Naive thymus-derived CD8-positive, alpha-beta T cell (primary cell): ENCODE measurements around the gene PLCH2. TPM values are rescaled to one million over a fixed set of nuclear protein-coding genes. Genes with fewer than 3 reads are reported as not detected.

Source experiments
- ATAC-seq, 2 donors: fragments of 150-1000 bp; cut with Tn5 transposase in 1 of 2; sonication (Bioruptor Pico), chemical (Tn5 transposase) in 1 of 2; 1 replicate in 1 of 2; 2 replicates in 1 of 2; pipeline ENCODE4 v1.10.0; 2021; ENCODE audit warnings: mild to moderate bottlenecking in 2 of 2, moderate library complexity in 2 of 2
- POLR2A ChIA-PET: fragments of 350-600 bp; sonication (Branson Sonifier 250); formaldehyde crosslinking; loops from one replicate; lab custom pipeline; 2021; ENCODE audit warnings: antibody characterized with exemption; lab: Charles Lee
- DNase-seq, 10 donors: peaks; one replicate each; pipeline versions ENCODE4 v3.0.0 to v3.0.0-alpha.2; 2020 to 2022
- H3K27ac Mint-ChIP-seq, 10 donors: one replicate each; pipeline ENCODE4 v1.8.0; 2020 to 2022; ENCODE audit warnings: mild to moderate bottlenecking in 10 of 10, mixed read lengths in 10 of 10, moderate library complexity in 4 of 10, inconsistent platforms in 1 of 10
- H3K27me3 Mint-ChIP-seq, 5 donors: one replicate each; pipeline ENCODE4 v1.8.0; 2021 to 2022; ENCODE audit warnings: mixed read lengths in 5 of 5
- H3K36me3 Mint-ChIP-seq, 3 donors: one replicate each; pipeline ENCODE4 v1.8.0; 2020 to 2022; ENCODE audit warnings: mixed read lengths in 3 of 3, mild to moderate bottlenecking in 2 of 3, inconsistent platforms in 1 of 3
- H3K4me1 Mint-ChIP-seq, 4 donors: one replicate each; pipeline ENCODE4 v1.8.0; 2021 to 2022; ENCODE audit warnings: mixed read lengths in 4 of 4
- H3K4me3 Mint-ChIP-seq, 10 donors: one replicate each; pipeline ENCODE4 v1.8.0; 2020 to 2022; ENCODE audit warnings: mild to moderate bottlenecking in 10 of 10, mixed read lengths in 10 of 10, moderate library complexity in 6 of 10, inconsistent platforms in 1 of 10
- H3K9me3 Mint-ChIP-seq, 9 donors: one replicate each; pipeline ENCODE4 v1.8.0; 2020 to 2022; ENCODE audit warnings: mixed read lengths in 9 of 9, mild to moderate bottlenecking in 3 of 9, inconsistent platforms in 1 of 9, moderate library complexity in 1 of 9
- polyA plus RNA-seq, 3 donors: library from polyadenylated mRNA; unstranded; fragments of 300-500 nt; fragmentation: Illumina TruSeq; gene quantifications; one replicate each; pipeline ENCODE4 v1.2.3, GENCODE V29; 2021
- total RNA-seq, 8 experiments: library from RNA in 2 of 8; stranded (reverse) in 2 of 8; gene quantifications; one replicate each; pipeline ENCODE4 v1.2.3 and lab custom pipeline; 2021 to 2026

Gene PLCH2
- total and polyA plus RNA-seq, 5 experiments from 2014 or later, result 0.37 to 16.4 (median 0.52) TPM

DNA sequence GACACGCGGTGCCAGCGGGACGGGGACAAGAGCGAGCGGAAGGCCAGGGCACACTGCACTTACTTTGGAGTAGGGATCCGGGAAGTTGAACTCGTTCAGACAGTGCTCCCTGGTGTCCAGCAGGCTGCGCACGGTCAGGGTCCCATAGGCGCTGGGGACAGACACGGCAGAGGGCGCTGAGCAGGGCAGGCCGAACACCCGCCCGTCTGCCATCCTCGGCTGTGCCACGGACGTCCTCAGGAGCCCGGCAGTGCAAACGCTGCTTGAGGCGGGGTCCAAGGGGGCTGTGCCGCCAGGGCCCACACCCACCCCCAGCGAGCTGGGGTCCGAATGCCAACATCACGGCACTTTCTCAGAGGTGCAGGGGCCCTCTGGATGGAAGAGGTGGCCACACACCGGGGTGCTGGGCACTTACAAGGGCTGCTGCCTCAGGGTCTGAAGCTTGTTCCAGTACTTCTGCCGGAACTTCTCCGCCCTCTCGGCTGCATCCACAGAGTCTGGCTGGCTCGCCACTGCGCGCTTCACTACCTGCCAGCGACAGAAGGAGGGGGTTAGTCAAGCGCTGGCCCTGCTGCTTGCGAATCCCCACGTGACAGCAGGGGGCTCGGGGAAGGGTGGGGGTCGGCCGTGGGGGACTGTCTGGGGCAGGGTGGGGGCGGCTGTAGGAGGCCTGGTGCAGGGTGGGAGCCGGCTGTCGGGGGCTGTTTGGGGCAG is 38.0 kb downstream of the PLCH2 start:
- peak overlapping the region in 2 of 10 donors; percentile 43 to 73 for H3K27ac Mint-ChIP-seq
- no peak overlapping the region for H3K4me3 Mint-ChIP-seq
- DNase-seq, result no peak
- H3K4me1 Mint-ChIP-seq, result peaks cover 0 to 2% (median 0%) of the 10 kb centered on the region in 4 donors
- peaks cover 0 to 59% (median 5%) of the 10 kb centered on the region in 3 donors for H3K36me3 Mint-ChIP-seq
- POLR2A ChIA-PET, result interaction anchor here (1.1 to 1.4 kb wide), 4 partner anchors 8 to 28 kb away, joined by 3 to 5 read pairs (median 4); no protein-coding TSS in a partner anchor
- no peaks in the 10 kb centered on the region for H3K9me3 Mint-ChIP-seq
- ATAC-seq, result no peak
- H3K27me3 Mint-ChIP-seq, result no peaks in the 10 kb centered on the region

DNA sequence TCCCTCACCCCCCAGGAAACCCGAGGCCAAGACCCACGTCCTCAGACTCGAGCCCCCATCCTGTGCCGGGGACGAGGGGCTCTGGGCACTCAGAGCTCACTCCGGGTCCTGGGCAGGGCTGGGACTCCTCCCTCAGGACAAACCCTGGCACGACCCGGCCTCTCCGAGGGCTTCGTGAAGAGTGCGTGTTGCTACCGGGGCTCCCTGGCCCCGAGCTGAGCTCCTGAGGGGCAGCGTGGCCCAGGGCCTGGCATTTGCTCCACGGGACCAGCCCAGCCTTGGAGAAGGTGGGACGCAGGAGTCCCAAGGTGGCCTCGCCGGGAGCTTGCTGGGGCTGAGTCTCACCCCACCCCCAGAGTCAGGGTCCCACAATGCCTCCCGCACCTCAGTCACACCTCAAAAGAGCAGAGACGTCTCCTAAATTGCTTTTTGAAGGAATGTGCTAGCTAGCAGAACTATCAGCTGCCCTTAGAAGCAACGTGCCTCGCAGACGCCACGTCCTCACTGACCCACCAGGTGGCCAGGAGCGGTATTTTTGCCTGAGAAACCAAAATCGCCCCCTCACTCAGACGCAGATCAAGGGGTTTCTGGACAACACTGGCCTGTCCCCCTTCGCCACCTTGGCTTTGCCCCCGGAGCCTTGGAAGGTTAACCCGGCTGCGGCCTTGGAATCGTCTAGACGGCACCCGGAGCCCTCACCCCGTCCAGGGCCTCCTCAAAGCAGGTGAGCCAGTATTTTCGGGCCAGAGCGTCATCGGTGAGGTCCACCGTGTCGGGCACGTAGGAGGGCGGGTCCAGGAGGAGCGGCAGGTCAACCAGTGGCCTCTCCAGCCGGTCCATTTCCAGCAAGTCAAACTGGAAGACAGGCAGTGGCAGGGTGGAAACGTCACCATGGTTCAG is 39.0 kb downstream of the PLCH2 start:
- H3K4me3 Mint-ChIP-seq, result no peak overlapping the region
- ATAC-seq, result no peak
- H3K36me3 Mint-ChIP-seq, result peaks cover 0 to 56% (median 6%) of the 10 kb centered on the region in 3 donors
- POLR2A ChIA-PET, result interaction anchor here (0.8 to 1.2 kb wide), 6 partner anchors 8 to 27 kb away, joined by 3 to 4 read pairs (median 3); no protein-coding TSS in a partner anchor
- no peaks in the 10 kb centered on the region for H3K27me3 Mint-ChIP-seq
- H3K4me1 Mint-ChIP-seq, result peaks cover 0 to 2% (median 0%) of the 10 kb centered on the region in 4 donors
- no peaks in the 10 kb centered on the region for H3K9me3 Mint-ChIP-seq
- no peak for DNase-seq
- peak overlapping the region in 1 of 10 donors; percentile 63 for H3K27ac Mint-ChIP-seq

DNA sequence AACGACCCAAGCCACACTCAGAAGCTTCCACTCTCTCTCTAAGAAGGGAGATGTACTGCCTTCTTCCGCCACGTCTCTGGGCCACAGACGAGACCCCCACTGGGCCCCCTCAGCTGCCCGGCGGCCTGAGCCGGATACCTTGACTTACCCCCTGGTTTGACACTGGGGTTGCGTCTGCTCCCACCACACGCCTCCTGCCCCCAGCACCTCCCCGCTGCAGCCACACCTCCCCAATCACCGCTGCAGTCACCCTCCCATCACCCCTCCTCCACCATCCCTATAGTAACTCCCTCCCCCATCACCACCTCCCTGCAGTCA is 39.6 kb downstream of the PLCH2 start:
- no peaks in the 10 kb centered on the region for H3K9me3 Mint-ChIP-seq
- DNase-seq, result no peak
- peaks cover 0 to 53% (median 7%) of the 10 kb centered on the region in 3 donors for H3K36me3 Mint-ChIP-seq
- H3K4me1 Mint-ChIP-seq, result peaks cover 0 to 2% (median 0%) of the 10 kb centered on the region in 4 donors
- peak overlapping the region in 2 of 10 donors; percentile 13 to 63 for H3K27ac Mint-ChIP-seq
- no peak for ATAC-seq
- H3K4me3 Mint-ChIP-seq, result no peak overlapping the region
- H3K27me3 Mint-ChIP-seq, result no peaks in the 10 kb centered on the region
- POLR2A ChIA-PET, result interaction anchor here (0.8 to 1.1 kb wide), 3 partner anchors 8 to 9 kb away, joined by 3 read pairs; no protein-coding TSS in a partner anchor

DNA sequence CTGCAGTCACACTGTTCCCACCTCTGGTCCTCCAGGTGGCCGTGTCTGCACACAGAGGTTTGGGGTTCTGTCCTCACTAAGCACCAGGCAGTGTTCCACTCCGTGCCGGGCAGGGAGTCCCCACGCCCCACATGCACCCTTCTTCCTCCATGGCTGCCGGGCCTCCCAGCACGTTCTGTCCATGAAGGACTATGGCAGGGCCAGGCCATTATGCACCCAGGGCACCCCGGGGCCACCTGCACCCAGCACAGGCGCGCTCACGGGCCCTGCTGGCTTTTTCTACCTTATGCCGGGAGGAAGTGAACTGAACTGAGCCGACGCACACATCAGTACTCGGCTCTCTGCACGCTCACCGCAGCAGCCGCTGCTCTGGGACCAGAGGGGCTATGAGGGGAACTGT is 40.0 kb downstream of the PLCH2 start:
- peaks cover 0 to 4% (median 2%) of the 10 kb centered on the region in 4 donors for H3K4me1 Mint-ChIP-seq

DNA sequence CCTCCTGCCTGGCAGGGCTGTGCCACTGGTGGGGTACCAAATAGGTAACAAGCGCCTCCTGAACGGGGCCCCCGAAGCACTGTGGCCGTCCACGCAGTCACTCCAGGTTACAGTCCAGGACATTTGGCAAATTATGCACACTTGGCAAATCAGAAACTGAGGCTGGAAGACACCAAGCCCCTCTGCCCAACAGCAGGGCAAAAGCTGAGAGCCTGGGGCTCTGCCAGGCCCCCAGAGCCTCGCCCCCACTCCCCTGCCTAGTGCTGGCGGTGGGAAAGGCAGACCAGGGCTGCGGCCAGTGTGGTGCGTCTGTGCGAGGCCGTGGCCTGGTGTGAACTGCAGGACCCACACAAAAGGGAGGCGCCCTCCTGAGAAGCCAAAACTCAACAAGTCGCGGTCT is 40.9 kb downstream of the PLCH2 start:
- peak overlapping the region in 1 of 10 donors; percentile 29 for H3K27ac Mint-ChIP-seq
- no peaks in the 10 kb centered on the region for H3K9me3 Mint-ChIP-seq
- ATAC-seq (no peak), DNase-seq (no peak)
- peaks cover 0 to 8% (median 4%) of the 10 kb centered on the region in 4 donors for H3K4me1 Mint-ChIP-seq
- peaks cover 0 to 57% (median 12%) of the 10 kb centered on the region in 3 donors for H3K36me3 Mint-ChIP-seq
- no peak overlapping the region for H3K4me3 Mint-ChIP-seq
- H3K27me3 Mint-ChIP-seq, result no peaks in the 10 kb centered on the region
- POLR2A ChIA-PET, result interaction anchor here (0.7 to 0.8 kb wide), 2 partner anchors 9 to 92 kb away, joined by 3 read pairs; no protein-coding TSS in a partner anchor

More for the DNA sequence above, 40.0 kb downstream of the PLCH2 start:
- Mint-ChIP-seq H3K4me3 (no peak overlapping the region), H3K36me3 (peaks cover 0 to 57% (median 11%) of the 10 kb centered on the region in 3 donors), H3K27ac (peak overlapping the region in 2 of 10 donors; percentile 13 to 63), H3K27me3 (no peaks in the 10 kb centered on the region), H3K9me3 (no peaks in the 10 kb centered on the region)
- ATAC-seq (no peak), DNase-seq (no peak)
- POLR2A ChIA-PET, result interaction anchor here (0.8 to 1.1 kb wide), 2 partner anchors 9 to 10 kb away, joined by 3 read pairs; no protein-coding TSS in a partner anchor

DNA sequence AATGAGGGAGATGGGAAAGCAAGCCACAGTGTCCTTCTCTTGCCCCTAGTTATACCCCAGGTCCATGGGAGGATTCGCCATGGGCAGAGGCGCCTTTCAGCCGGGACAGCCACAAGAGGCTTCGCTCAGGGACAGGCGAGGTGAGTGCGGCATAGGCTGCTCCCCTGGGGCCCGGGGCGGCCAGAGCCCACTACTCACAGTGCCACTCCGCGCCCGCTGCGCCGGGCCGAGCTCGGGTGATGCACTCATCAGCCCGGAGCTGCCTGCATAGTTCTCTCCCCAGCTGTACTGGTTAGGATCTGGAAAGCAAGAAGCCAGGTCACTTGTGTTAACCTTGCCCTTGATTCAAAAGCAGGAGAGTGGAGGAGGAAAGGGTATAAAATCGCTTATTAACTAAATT is 41.9 kb downstream of the PLCH2 start:
- Mint-ChIP-seq H3K27me3 (no peaks in the 10 kb centered on the region), H3K4me3 (no peak overlapping the region), H3K9me3 (no peaks in the 10 kb centered on the region), H3K4me1 (peaks cover 8 to 18% (median 12%) of the 10 kb centered on the region in 4 donors), H3K36me3 (peaks cover 0 to 58% (median 12%) of the 10 kb centered on the region in 3 donors), H3K27ac (no peak overlapping the region)
- POLR2A ChIA-PET, result interaction anchor here (1.4 to 3.4 kb wide), 3 partner anchors 12 to 30 kb away, joined by 3 to 17 read pairs (median 7); no protein-coding TSS in a partner anchor
- ATAC-seq (no peak), DNase-seq (no peak)

DNA sequence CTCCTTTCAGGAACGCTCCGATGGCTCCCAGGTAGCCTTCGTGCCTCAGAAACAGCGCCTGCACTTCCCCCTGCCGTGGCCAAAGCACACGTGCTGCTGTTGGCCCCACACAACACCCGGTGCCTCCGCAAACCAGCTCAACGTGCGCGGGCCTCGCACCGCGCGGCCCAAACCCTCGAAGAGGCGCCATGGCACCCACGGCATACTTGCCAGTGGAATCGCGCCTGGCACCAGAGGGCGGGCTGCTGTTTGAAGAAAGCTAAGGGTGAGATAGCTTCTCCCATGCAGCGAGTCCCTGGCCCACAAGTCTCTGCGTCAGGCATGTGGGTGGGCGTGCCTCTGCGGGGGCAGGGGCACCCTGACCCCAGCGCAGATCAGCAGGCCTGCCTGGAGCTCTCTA is 42.4 kb downstream of the PLCH2 start:
- peaks cover 0 to 60% (median 12%) of the 10 kb centered on the region in 3 donors for H3K36me3 Mint-ChIP-seq
- H3K4me3 Mint-ChIP-seq, result no peak overlapping the region
- no peak overlapping the region for H3K27ac Mint-ChIP-seq
- peaks cover 13 to 22% (median 18%) of the 10 kb centered on the region in 4 donors for H3K4me1 Mint-ChIP-seq
- no peak for DNase-seq
- POLR2A ChIA-PET, result interaction anchor here (0.5 to 3.4 kb wide), 10 partner anchors 9 to 348 kb away, joined by 3 to 17 read pairs (median 4); partner anchors contain the start of gene HES5
- H3K27me3 Mint-ChIP-seq, result no peaks in the 10 kb centered on the region
- no peak for ATAC-seq
- no peaks in the 10 kb centered on the region for H3K9me3 Mint-ChIP-seq

DNA sequence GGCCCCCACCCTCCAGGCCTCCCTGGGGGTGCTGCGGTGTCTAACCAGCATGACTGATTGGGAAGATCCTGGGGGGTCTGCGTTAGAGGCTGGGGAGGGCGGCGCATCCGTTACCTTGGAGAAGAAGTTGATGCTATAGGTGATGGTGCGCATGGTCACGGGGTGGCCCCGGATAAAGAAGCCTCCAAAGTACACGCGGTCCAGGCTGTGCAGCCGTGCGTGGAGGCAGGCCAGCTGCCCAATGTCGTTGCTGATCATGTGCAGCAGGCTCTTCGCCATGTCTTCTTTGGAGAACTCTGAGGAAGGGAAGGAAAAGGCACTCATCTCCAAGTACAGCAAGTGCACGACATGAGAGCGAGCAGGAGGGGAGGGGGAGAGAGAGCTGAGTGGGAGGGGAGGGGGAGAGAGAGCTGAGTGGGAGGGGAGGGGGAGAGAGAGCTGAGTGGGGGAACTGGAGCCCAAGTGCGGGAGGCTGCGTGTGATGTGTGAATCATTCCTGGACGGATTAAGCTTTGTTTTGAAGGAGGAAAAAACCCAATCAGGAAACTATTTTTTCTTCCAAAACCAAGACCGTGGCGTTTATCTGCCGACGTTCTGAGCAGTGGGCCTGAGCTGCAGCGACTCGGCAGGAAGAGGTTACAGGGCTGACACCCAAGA is 43.1 kb downstream of the PLCH2 start:
- no peak overlapping the region for H3K4me3 Mint-ChIP-seq
- H3K27ac Mint-ChIP-seq, result no peak overlapping the region
- POLR2A ChIA-PET, result interaction anchor here (0.5 to 3.4 kb wide), 12 partner anchors 10 to 348 kb away, joined by 3 to 17 read pairs (median 5); partner anchors contain the start of genes HES5 and TNFRSF14
- DNase-seq (no peak), ATAC-seq (no peak)
- H3K36me3 Mint-ChIP-seq, result peaks cover 0 to 56% (median 12%) of the 10 kb centered on the region in 3 donors
- peaks cover 15 to 28% (median 22%) of the 10 kb centered on the region in 4 donors for H3K4me1 Mint-ChIP-seq
- H3K27me3 Mint-ChIP-seq, result no peaks in the 10 kb centered on the region
- H3K9me3 Mint-ChIP-seq, result no peaks in the 10 kb centered on the region

DNA sequence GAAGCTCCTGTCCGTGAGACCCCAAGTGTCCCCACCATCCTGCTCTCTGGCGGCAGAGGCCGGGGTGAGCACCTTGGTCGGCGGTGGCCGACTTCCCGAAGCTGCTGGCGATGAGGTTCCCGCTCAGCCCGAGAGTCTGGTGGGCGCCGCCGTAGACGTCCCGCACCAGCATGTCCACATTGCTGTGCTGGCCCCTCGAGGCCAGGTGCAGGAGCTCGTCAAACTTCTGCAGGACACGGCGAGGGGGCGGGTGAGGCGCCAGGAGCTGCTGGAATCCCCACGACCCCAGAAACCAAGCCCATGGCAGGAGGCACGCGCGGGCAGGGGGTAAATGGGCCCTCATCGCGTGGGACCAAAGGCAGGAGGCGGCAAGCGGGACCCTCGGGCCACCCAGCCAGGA is 43.6 kb downstream of the PLCH2 start:
- no peak overlapping the region for H3K27ac Mint-ChIP-seq
- H3K27me3 Mint-ChIP-seq, result no peaks in the 10 kb centered on the region
- no peak overlapping the region for H3K4me3 Mint-ChIP-seq
- DNase-seq (no peak), ATAC-seq (no peak)
- peaks cover 21 to 34% (median 28%) of the 10 kb centered on the region in 4 donors for H3K4me1 Mint-ChIP-seq
- POLR2A ChIA-PET, result interaction anchor here (0.7 to 3.4 kb wide), 11 partner anchors 10 to 114 kb away, joined by 3 to 17 read pairs (median 5); partner anchors contain the start of genes HES5 and TNFRSF14
- H3K9me3 Mint-ChIP-seq, result no peaks in the 10 kb centered on the region
- H3K36me3 Mint-ChIP-seq, result peaks cover 0 to 56% (median 12%) of the 10 kb centered on the region in 3 donors

DNA sequence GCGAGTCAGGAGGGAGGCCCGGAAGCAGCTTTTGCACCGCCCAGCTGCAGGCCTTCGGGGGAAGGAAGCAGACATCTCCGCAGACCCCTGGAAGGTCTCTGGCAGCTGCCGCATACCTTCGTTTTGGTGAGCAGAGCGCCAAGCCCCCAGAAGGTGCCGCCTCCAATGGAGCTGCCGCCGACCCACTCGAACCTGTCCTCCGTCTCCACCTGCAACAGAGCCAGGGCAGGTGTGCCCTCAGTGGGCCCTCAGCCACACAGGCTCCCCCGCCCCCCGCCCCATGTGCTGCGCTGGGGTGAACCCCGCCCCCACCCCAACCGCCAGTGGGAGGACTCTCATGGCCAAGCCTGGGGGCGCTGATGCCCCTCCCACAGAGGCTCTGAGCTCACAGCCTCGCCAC is 44.1 kb downstream of the PLCH2 start:
- H3K36me3 Mint-ChIP-seq, result peaks cover 0 to 53% (median 12%) of the 10 kb centered on the region in 3 donors
- DNase-seq, result no peak
- no peak overlapping the region for H3K27ac Mint-ChIP-seq
- H3K4me3 Mint-ChIP-seq, result no peak overlapping the region
- no peaks in the 10 kb centered on the region for H3K9me3 Mint-ChIP-seq
- ATAC-seq, result no peak
- H3K4me1 Mint-ChIP-seq, result peaks cover 25 to 39% (median 32%) of the 10 kb centered on the region in 4 donors
- POLR2A ChIA-PET, result interaction anchor here (1.0 to 3.4 kb wide), 11 partner anchors 9 to 105 kb away, joined by 3 to 17 read pairs (median 5); partner anchors contain the start of genes HES5 and TNFRSF14
- no peaks in the 10 kb centered on the region for H3K27me3 Mint-ChIP-seq

DNA sequence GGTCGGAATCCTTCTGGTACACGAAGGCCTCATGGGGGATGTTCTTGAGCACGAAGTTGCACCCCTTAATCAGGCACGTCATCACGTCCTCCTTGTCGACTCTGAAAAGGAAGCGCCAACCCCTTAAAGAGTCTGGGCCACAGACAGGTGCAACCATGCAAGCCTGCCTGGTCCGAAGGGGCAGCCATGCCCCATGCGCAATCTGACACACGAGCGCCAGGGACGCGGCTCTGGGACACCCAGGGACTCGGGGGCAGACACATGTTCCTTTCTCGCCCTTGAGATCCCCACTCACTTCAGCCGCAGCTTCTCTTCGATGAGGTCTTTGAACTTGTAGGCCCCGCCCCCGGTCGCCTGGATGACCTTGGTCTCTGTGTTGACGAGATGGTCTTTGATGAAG is 44.7 kb downstream of the PLCH2 start:
- Mint-ChIP-seq H3K27me3 (no peaks in the 10 kb centered on the region), H3K4me1 (peaks cover 25 to 40% (median 35%) of the 10 kb centered on the region in 4 donors), H3K36me3 (peaks cover 0 to 48% (median 12%) of the 10 kb centered on the region in 3 donors), H3K27ac (peak overlapping the region in 2 of 10 donors; percentile 69 to 81), H3K4me3 (no peak overlapping the region), H3K9me3 (no peaks in the 10 kb centered on the region)
- POLR2A ChIA-PET, result interaction anchor here (1.0 to 3.4 kb wide), 8 partner anchors 9 to 106 kb away, joined by 3 to 17 read pairs (median 6); partner anchors contain the start of gene TNFRSF14
- no peak for ATAC-seq
- no peak for DNase-seq
